ENCODE measurements around the gene UBR3.

Gene UBR3

GRCh38 chr2:170063456-170064235 is 236.4 kb downstream of the UBR3 start:
- TF ChIP-seq CTCF (conservative IDR thresholded peaks at IDR 0.05) (no peak), ZFX (IDR thresholded peaks at IDR 0.05) (no peak)
- no peak overlapping the region for H3K27ac ChIP-seq

GRCh38 chr2:170070778-170071177 is 243.5 kb downstream of the UBR3 start:
- no peak overlapping the region for H3K27ac ChIP-seq
- TF ChIP-seq ZFX (IDR thresholded peaks at IDR 0.05) (no peak), CTCF (conservative IDR thresholded peaks at IDR 0.05) (no peak)

- no peak overlapping the region for H3K27ac ChIP-seq
- TF ChIP-seq ZFX (IDR thresholded peaks at IDR 0.05) (no peak), CTCF (conservative IDR thresholded peaks at IDR 0.05) (no peak)
Measured at GRCh38 chr2:170073288-170073687, 246.0 kb downstream of the UBR3 start.

- no peak for TF ChIP-seq CTCF (conservative IDR thresholded peaks at IDR 0.05)
- TF ChIP-seq ZFX (IDR thresholded peaks at IDR 0.05): no peak
- no peak overlapping the region for H3K27ac ChIP-seq
Measured at GRCh38 chr2:170076189-170076588, 248.9 kb downstream of the UBR3 start.

- H3K27ac ChIP-seq: no peak overlapping the region
- TF ChIP-seq CTCF (conservative IDR thresholded peaks at IDR 0.05) (no peak), ZFX (IDR thresholded peaks at IDR 0.05) (no peak)
Measured at GRCh38 chr2:170077830-170078569, 250.7 kb downstream of the UBR3 start.

GRCh38 chr2:170084820-170085491 is 257.7 kb downstream of the UBR3 start:
- TF ChIP-seq ZFX (IDR thresholded peaks at IDR 0.05) (no peak), CTCF (conservative IDR thresholded peaks at IDR 0.05) (no peak)
- H3K27ac ChIP-seq: no peak overlapping the region

Measured in C4-2B (cell line).